Panc1 (cell line): Measurements from ENCODE around the gene CPT2. TPM values are rescaled to one million over a fixed set of nuclear protein-coding genes. Genes with fewer than 3 reads are reported as not detected.

Experiments
- ATAC-seq: fragments of 200-7000 bp; cut with Tn5 transposase; 2 replicates; pipeline ENCODE4 v1.9.1; 2020; ENCODE audit warnings: mild to moderate bottlenecking, moderate library complexity
- BruUV-seq: library from RNA; stranded (reverse); fragments of 400-500 nt; replicated peaks from 2 replicates; lab custom pipeline; 2021; lab: Mats Ljungman, UMichigan
- CTCF ChIA-PET: fragments of 300-600 bp; sonication (Branson Sonifier 250); formaldehyde crosslinking; loops from one replicate; lab custom pipeline; 2022; ENCODE audit warnings: antibody characterized with exemption; lab: Charles Lee
- POLR2A ChIA-PET: fragments of 300-600 bp; sonication (Branson Sonifier 250); formaldehyde crosslinking; loops from one replicate; lab custom pipeline; 2022; ENCODE audit warnings: antibody characterized with exemption; lab: Charles Lee
- DNase-seq: peaks from one replicate; pipeline ENCODE4 v3.0.0-alpha.2; 2010; ENCODE audit warnings: low read depth, low spot score
- H3K27ac ChIP-seq: 2 replicates; pipeline ENCODE4 v1.5.1; 2011; ENCODE audit warnings: mild to moderate bottlenecking, low read length, inconsistent platforms
- H3K27me3 ChIP-seq: fragments of 200-500 bp; sonication (Bioruptor generic); 2 replicates; pipeline ENCODE4 v1.6.0; 2014; ENCODE audit warnings: low read length, inconsistent platforms; ENCODE audit not compliant: control insufficient read depth, insufficient read depth
- H3K36me3 ChIP-seq: fragments of 200-500 bp; sonication (Bioruptor generic); 2 replicates; pipeline ENCODE4 v1.5.1; 2014; ENCODE audit warnings: inconsistent platforms, mild to moderate bottlenecking, low read length, moderate library complexity; ENCODE audit not compliant: control insufficient read depth, insufficient read depth
- H3K4me1 ChIP-seq: 2 replicates; pipeline ENCODE4 v1.5.1; 2011; ENCODE audit warnings: inconsistent platforms, mild to moderate bottlenecking, low read length, moderate library complexity; ENCODE audit not compliant: control insufficient read depth, insufficient read depth
- H3K4me3 ChIP-seq, 2 experiments: 2 replicates each; pipeline ENCODE4 v1.5.1; 2011 to 2012; ENCODE audit warnings: low read depth in 2 of 2, low read length in 2 of 2, mild to moderate bottlenecking in 2 of 2, inconsistent platforms in 1 of 2, moderate library complexity in 1 of 2
- H3K9me3 ChIP-seq: fragments of 200-500 bp; sonication (Bioruptor generic); 2 replicates; pipeline ENCODE4 v1.5.1; 2014; ENCODE audit warnings: low read depth, mild to moderate bottlenecking, inconsistent platforms, low read length, moderate library complexity; ENCODE audit not compliant: control insufficient read depth, insufficient read depth
- CTCF ChIP-seq: fragments of 450-650 bp; IDR thresholded peaks from 2 replicates; pipeline ENCODE4 v1.5.1; 2017; ENCODE audit warnings: mild to moderate bottlenecking
- POLR2AphosphoS5 ChIP-seq: IDR thresholded peaks from 2 replicates; pipeline ENCODE4 v1.6.1; 2012; ENCODE audit warnings: mild to moderate bottlenecking, low read depth, low read length, moderate library complexity
- SIN3A ChIP-seq: IDR thresholded peaks from 2 replicates; pipeline ENCODE4 v1.6.1; 2012; ENCODE audit warnings: low read depth, mild to moderate bottlenecking, low read length, moderate library complexity, borderline replicate concordance; ENCODE audit not compliant: insufficient read depth
- TCF7L2 ChIP-seq: IDR thresholded peaks from 2 replicates; pipeline ENCODE4 v1.6.1; 2011; ENCODE audit warnings: mild to moderate bottlenecking, low read depth, low read length, inconsistent platforms
- in situ Hi-C: cut with HindIII; loops from 2 replicates; pipeline ENCODE4 v1.10.0; 2016; ENCODE audit warnings: low sequenced_read_pairs, low pct_unique_long_range_greater_than_20kb
- intact Hi-C: fragments of 100-400 bp; cut with micrococcal nuclease; formaldehyde crosslinking; loops from one replicate; pipeline ENCODE4 v1.10.0; 2022; ENCODE audit not compliant: unreplicated experiment
- total RNA-seq: library from RNA; stranded (reverse); gene quantifications from one replicate; pipeline ENCODE4 v1.2.1, GENCODE V29; 2021; ENCODE audit not compliant: unreplicated experiment
- TF ChIP-seq, protein P1 (sequence below), 2 experiments: IDR thresholded peaks; 2 replicates each; pipeline ENCODE4 v1.6.1; 2011 to 2012; ENCODE audit warnings: low read depth in 2 of 2, control low read depth in 1 of 2, low read length in 1 of 2, mild to moderate bottlenecking in 1 of 2, moderate library complexity in 1 of 2; ENCODE audit not compliant: insufficient read depth in 1 of 2

CPT2 gene
- total RNA-seq, 1 experiment from 2014 or later: 18.9 TPM

- no TSS peak for BruUV-seq
- Histone ChIP-seq H3K36me3 (no peaks in the 10 kb centered on the region), H3K27me3 (no peaks in the 10 kb centered on the region), H3K4me1 (no peaks in the 10 kb centered on the region), H3K4me3 (no peak overlapping the region), H3K9me3 (no peaks in the 10 kb centered on the region), H3K27ac (no peak overlapping the region)
- POLR2A ChIA-PET: interaction anchor here (0.6 kb wide), 1 partner anchor 141 kb away, joined by 7 read pairs; no protein-coding TSS in a partner anchor
- ATAC-seq (no peak), DNase-seq (no peak)
- TF ChIP-seq CTCF (no peak), POLR2AphosphoS5 (no peak), TCF7L2 (no peak), SIN3A (no peak)
- TF ChIP-seq, protein P1, sequence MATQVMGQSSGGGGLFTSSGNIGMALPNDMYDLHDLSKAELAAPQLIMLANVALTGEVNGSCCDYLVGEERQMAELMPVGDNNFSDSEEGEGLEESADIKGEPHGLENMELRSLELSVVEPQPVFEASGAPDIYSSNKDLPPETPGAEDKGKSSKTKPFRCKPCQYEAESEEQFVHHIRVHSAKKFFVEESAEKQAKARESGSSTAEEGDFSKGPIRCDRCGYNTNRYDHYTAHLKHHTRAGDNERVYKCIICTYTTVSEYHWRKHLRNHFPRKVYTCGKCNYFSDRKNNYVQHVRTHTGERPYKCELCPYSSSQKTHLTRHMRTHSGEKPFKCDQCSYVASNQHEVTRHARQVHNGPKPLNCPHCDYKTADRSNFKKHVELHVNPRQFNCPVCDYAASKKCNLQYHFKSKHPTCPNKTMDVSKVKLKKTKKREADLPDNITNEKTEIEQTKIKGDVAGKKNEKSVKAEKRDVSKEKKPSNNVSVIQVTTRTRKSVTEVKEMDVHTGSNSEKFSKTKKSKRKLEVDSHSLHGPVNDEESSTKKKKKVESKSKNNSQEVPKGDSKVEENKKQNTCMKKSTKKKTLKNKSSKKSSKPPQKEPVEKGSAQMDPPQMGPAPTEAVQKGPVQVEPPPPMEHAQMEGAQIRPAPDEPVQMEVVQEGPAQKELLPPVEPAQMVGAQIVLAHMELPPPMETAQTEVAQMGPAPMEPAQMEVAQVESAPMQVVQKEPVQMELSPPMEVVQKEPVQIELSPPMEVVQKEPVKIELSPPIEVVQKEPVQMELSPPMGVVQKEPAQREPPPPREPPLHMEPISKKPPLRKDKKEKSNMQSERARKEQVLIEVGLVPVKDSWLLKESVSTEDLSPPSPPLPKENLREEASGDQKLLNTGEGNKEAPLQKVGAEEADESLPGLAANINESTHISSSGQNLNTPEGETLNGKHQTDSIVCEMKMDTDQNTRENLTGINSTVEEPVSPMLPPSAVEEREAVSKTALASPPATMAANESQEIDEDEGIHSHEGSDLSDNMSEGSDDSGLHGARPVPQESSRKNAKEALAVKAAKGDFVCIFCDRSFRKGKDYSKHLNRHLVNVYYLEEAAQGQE (IDR thresholded peaks at IDR 0.05; ENCODE audit: insufficient read depth in 1 of 2, low read depth in 2 of 2, low read length in 1 of 2): no peak
- intact Hi-C loops: no loop called here
- CTCF ChIA-PET: interaction anchor here (0.7 kb wide), 1 partner anchor 359 kb away, joined by 3 read pairs; no protein-coding TSS in a partner anchor
- in situ Hi-C loops: no loop called here
These were observed 37.7 kb upstream of the CPT2 start for GRCh38 chr1:53158900-53159299.

- BruUV-seq: no TSS peak
These were observed 35.7 kb upstream of the CPT2 start for GRCh38 chr1:53160924-53161378.

More at GRCh38 chr1:53160924-53161378, 35.7 kb upstream of the CPT2 start:
- no peak overlapping the region for H3K27ac ChIP-seq
- ChIA-PET CTCF (no interaction called here), POLR2A (no interaction called here)
- in situ Hi-C loops (no loop called here), intact Hi-C loops (no loop called here)
- H3K27me3 ChIP-seq: no peaks in the 10 kb centered on the region
- DNase-seq (no peak), ATAC-seq (no peak)
- no peak for TF ChIP-seq POLR2AphosphoS5
- TF ChIP-seq CTCF: no peak
- TF ChIP-seq SIN3A: no peak
- TF ChIP-seq, protein P1 (IDR thresholded peaks at IDR 0.05; ENCODE audit: insufficient read depth in 1 of 2, low read depth in 2 of 2, low read length in 1 of 2): no peak
- no peak for TF ChIP-seq TCF7L2
- no peaks in the 10 kb centered on the region for H3K9me3 ChIP-seq
- no peaks in the 10 kb centered on the region for H3K4me1 ChIP-seq
- no peak overlapping the region for H3K4me3 ChIP-seq
- H3K36me3 ChIP-seq: no peaks in the 10 kb centered on the region
